ENCODE results near the gene LBH. TPM values are rescaled to one million over a fixed set of nuclear protein-coding genes. Genes with fewer than 3 reads are reported as not detected.

The LBH gene
- total RNA-seq, 4 donors from 2014 or later: 2.4 to 22.7 (median 17.6) TPM

GRCh38 chr2:30191107-30191506, 40.2 kb upstream of the LBH start:
- no peaks in the 10 kb centered on the region for H3K9me3 ChIP-seq
- H3K4me3 ChIP-seq: no peak overlapping the region
- no peaks in the 10 kb centered on the region for H3K4me1 ChIP-seq
- H3K36me3 ChIP-seq: no peaks in the 10 kb centered on the region
- WGBS, 2 donors: 94 to 99% methylated on average over 4 to 6 of the region's 10 CpGs
- peaks cover 0 to 4% (median 0%) of the 10 kb centered on the region in 4 donors for H3K27me3 ChIP-seq
- intact Hi-C loops (cut with DNase I): no loop called here
- H3K27ac ChIP-seq: no peak overlapping the region
- no peak for TF ChIP-seq POLR2A (IDR thresholded peaks at IDR 0.05)
- TF ChIP-seq, protein P1, sequence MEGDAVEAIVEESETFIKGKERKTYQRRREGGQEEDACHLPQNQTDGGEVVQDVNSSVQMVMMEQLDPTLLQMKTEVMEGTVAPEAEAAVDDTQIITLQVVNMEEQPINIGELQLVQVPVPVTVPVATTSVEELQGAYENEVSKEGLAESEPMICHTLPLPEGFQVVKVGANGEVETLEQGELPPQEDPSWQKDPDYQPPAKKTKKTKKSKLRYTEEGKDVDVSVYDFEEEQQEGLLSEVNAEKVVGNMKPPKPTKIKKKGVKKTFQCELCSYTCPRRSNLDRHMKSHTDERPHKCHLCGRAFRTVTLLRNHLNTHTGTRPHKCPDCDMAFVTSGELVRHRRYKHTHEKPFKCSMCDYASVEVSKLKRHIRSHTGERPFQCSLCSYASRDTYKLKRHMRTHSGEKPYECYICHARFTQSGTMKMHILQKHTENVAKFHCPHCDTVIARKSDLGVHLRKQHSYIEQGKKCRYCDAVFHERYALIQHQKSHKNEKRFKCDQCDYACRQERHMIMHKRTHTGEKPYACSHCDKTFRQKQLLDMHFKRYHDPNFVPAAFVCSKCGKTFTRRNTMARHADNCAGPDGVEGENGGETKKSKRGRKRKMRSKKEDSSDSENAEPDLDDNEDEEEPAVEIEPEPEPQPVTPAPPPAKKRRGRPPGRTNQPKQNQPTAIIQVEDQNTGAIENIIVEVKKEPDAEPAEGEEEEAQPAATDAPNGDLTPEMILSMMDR (IDR thresholded peaks at IDR 0.05): no peak
- no peak for DNase-seq

- Histone ChIP-seq H3K4me3 (no peak overlapping the region), H3K4me1 (no peaks in the 10 kb centered on the region), H3K27ac (no peak overlapping the region), H3K9me3 (no peaks in the 10 kb centered on the region), H3K36me3 (no peaks in the 10 kb centered on the region), H3K27me3 (peaks cover 0 to 4% (median 0%) of the 10 kb centered on the region in 4 donors)
- intact Hi-C loops (cut with DNase I): no loop called here
- 70 to 89% methylated on average over 6 to 7 of the region's 7 CpGs for WGBS, 2 donors
- TF ChIP-seq, protein P1 (IDR thresholded peaks at IDR 0.05): no peak
- TF ChIP-seq POLR2A (IDR thresholded peaks at IDR 0.05): no peak
- DNase-seq: no peak
Observed at GRCh38 chr2:30191819-30192271, 39.5 kb upstream of the LBH start.

GRCh38 chr2:30192314-30192713, 39.0 kb upstream of the LBH start:
- no peaks in the 10 kb centered on the region for H3K4me1 ChIP-seq
- TF ChIP-seq POLR2A (IDR thresholded peaks at IDR 0.05): no peak
- TF ChIP-seq, protein P1 (IDR thresholded peaks at IDR 0.05): no peak
- WGBS, 2 donors: 76 to 77% methylated on average over 4 of the region's 4 CpGs
- DNase-seq: no peak
- intact Hi-C loops (cut with DNase I): no loop called here
- H3K27ac ChIP-seq: no peak overlapping the region
- H3K36me3 ChIP-seq: no peaks in the 10 kb centered on the region
- H3K4me3 ChIP-seq: no peak overlapping the region
- peaks cover 0 to 4% (median 0%) of the 10 kb centered on the region in 4 donors for H3K27me3 ChIP-seq
- no peaks in the 10 kb centered on the region for H3K9me3 ChIP-seq

DNA sequence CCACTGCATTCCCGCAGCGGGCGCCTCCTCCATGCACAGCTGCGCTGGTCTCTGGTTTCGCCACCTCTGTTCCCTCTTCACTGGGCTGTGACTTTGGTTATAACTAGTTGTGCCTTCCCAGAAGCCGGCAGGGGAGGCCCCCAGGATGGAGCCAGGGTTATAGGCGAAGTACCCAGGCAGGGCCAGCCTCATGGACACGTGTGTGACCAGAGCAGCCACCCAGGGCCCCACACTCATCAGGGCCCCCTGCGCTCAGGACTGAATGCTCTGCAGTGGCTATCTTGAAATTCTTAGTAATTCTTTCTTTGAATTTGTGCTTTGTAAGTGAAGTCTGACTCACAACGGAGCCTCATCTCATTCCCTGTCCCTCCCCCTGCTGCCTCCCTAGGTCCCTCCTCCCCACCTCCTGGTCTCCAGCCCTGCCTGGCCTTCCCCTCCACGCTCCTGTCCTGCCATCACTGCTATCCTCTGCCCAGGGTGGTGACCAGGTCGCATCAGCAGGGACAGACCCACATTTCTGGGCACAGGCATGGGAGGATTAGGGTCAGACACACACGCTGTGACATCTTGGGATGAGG, 38.1 kb upstream of the LBH start:
- Histone ChIP-seq H3K4me1 (no peaks in the 10 kb centered on the region), H3K36me3 (no peaks in the 10 kb centered on the region), H3K27ac (no peak overlapping the region), H3K4me3 (no peak overlapping the region), H3K27me3 (peaks cover 0 to under 1% (median 0%) of the 10 kb centered on the region in 4 donors), H3K9me3 (no peaks in the 10 kb centered on the region)
- WGBS, 2 donors: 69 to 80% methylated on average over 10 to 13 of the region's 13 CpGs
- intact Hi-C loops (cut with DNase I): no loop called here
- TF ChIP-seq, protein P1 (IDR thresholded peaks at IDR 0.05): no peak
- TF ChIP-seq POLR2A (IDR thresholded peaks at IDR 0.05): no peak
- DNase-seq: no peak

- Histone ChIP-seq H3K27me3 (no peaks in the 10 kb centered on the region), H3K4me3 (no peak overlapping the region), H3K27ac (no peak overlapping the region), H3K4me1 (no peaks in the 10 kb centered on the region), H3K9me3 (no peaks in the 10 kb centered on the region), H3K36me3 (no peaks in the 10 kb centered on the region)
- no peak for DNase-seq
- no peak for TF ChIP-seq POLR2A (IDR thresholded peaks at IDR 0.05)
- TF ChIP-seq, protein P1 (IDR thresholded peaks at IDR 0.05): no peak
- intact Hi-C loops (cut with DNase I): no loop called here
- whole genome bisulfite sequencing, 2 donors: 69 to 82% methylated on average over 4 of the region's 7 CpGs
Observed at GRCh38 chr2:30194421-30194820, 36.9 kb upstream of the LBH start.
